HepG2 (cell line): ENCODE data around the gene ITGB6.

Source experiments
- CHCHD3 ChIP-seq: sonication (generic); formaldehyde crosslinking; IDR thresholded peaks from 2 replicates; pipeline ENCODE4 v1.8.0; 2022; ENCODE audit warnings: mild to moderate bottlenecking, missing genetic modification reagents, moderate library complexity
- CREB1 ChIP-seq, 2 experiments: fragments of 450-650 bp in 1 of 2; IDR thresholded peaks; 2 replicates each; pipeline ENCODE4 v1.6.1; 2016 to 2017; ENCODE audit warnings: control low read depth in 1 of 2, mild to moderate bottlenecking in 1 of 2, missing compliant biosample characterization in 1 of 2, missing genetic modification characterization in 1 of 2
- CTCF ChIP-seq: sonication (generic); formaldehyde crosslinking; IDR thresholded peaks from 2 replicates; pipeline ENCODE4 v1.5.0; 2020; ENCODE audit warnings: mild to moderate bottlenecking, missing genetic modification reagents, moderate library complexity
- E2F1 ChIP-seq: sonication (generic); formaldehyde crosslinking; IDR thresholded peaks from 2 replicates; pipeline ENCODE4 v1.5.0; 2020; ENCODE audit warnings: missing genetic modification reagents
- KLF11 ChIP-seq: IDR thresholded peaks from 2 replicates; pipeline ENCODE4 v1.6.1; 2016; ENCODE audit warnings: missing compliant biosample characterization
- MXD1 ChIP-seq: sonication (generic); formaldehyde crosslinking; IDR thresholded peaks from 2 replicates; pipeline ENCODE4 v1.4.0; 2020; ENCODE audit warnings: mild to moderate bottlenecking, missing genetic modification reagents
- ZNF761 ChIP-seq: sonication (generic); formaldehyde crosslinking; conservative IDR thresholded peaks from 2 replicates; pipeline ENCODE4 v1.4.0; 2020; ENCODE audit warnings: mild to moderate bottlenecking, missing genetic modification reagents
- ZNF766 ChIP-seq: sonication (generic); formaldehyde crosslinking; IDR thresholded peaks from 2 replicates; pipeline ENCODE4 v1.5.0; 2020; ENCODE audit warnings: missing genetic modification reagents, borderline replicate concordance

GRCh38 chr2:160057356-160057755, 142.7 kb downstream of the ITGB6 start:
- TF ChIP-seq ZNF761 (CRISPR knock-in tag): no peak
- TF ChIP-seq CREB1 (IDR thresholded peaks at IDR 0.05): no peak
- no peak for TF ChIP-seq CREB1 (CRISPR knock-in tag; IDR thresholded peaks at IDR 0.05)
- no peak for TF ChIP-seq CTCF (CRISPR knock-in tag)
- TF ChIP-seq KLF11: no peak
- no peak for TF ChIP-seq CHCHD3 (CRISPR knock-in tag)
- TF ChIP-seq MXD1 (CRISPR knock-in tag): no peak
- TF ChIP-seq ZNF766: no peak
- TF ChIP-seq E2F1 (CRISPR knock-in tag): no peak
